HepG2 (cell line): ENCODE results near the gene HLA-DQA1. TPM values are rescaled to one million over a fixed set of nuclear protein-coding genes. Genes with fewer than 3 reads are reported as not detected.
"Not testable (repeated sequence)": the region's sequence is repeated elsewhere in the genome, so short reads cannot be mapped to it uniquely, and the experiment has no call there.

Experiments
- ATAC-seq: fragments of 200-7000 bp; cut with Tn5 transposase; 3 replicates; pipeline ENCODE4 v1.9.1; 2020; ENCODE audit warnings: mild to moderate bottlenecking, moderate library complexity
- BruUV-seq: library from RNA; stranded (reverse); fragments of 400-500 nt; replicated peaks from 2 replicates; lab custom pipeline; 2021; lab: Mats Ljungman, UMichigan
- CTCF ChIA-PET: fragments of 300-600 bp; formaldehyde crosslinking; extraction: SDS; loops from one replicate; lab custom pipeline; 2021; ENCODE audit warnings: low total read pairs, inconsistent platforms, low intra/inter-chr PET ratio; lab: Yijun Ruan, JAX
- POLR2A ChIA-PET: fragments of 350-600 bp; sonication (Branson Sonifier 250); formaldehyde crosslinking; loops from one replicate; lab custom pipeline; 2020; ENCODE audit warnings: antibody characterized with exemption, inconsistent platforms; lab: Yijun Ruan, JAX
- DNase-seq: peaks from one replicate; pipeline ENCODE4 v3.0.0-alpha.2; 2015; ENCODE audit warnings: low spot score
- FAIRE-seq: peaks from 3 replicates; lab custom pipeline; 2011; peaks lifted over from hg19 to GRCh38; lab: Jason Lieb, UNC
- H2AFZ ChIP-seq: one replicate; pipeline ENCODE4 v1.6.1; 2011; ENCODE audit warnings: low read length, inconsistent platforms
- H3K27ac ChIP-seq: fragments of 300-600 bp; 3 replicates; pipeline ENCODE4 v1.8.0; 2011; ENCODE audit warnings: mixed run types, mild to moderate bottlenecking, mixed read lengths, low read length, inconsistent platforms; ENCODE audit not compliant: insufficient read depth; ENCODE audit errors: extremely low read length
- H3K27me3 ChIP-seq, 2 experiments: fragments of 200-600 bp in 1 of 2; 2 replicates in 1 of 2; 3 replicates in 1 of 2; pipeline versions ENCODE4 v1.6.0 to v1.8.0; 2011; ENCODE audit warnings: low read length in 2 of 2, mild to moderate bottlenecking in 2 of 2, moderate library complexity in 2 of 2, inconsistent platforms in 1 of 2; ENCODE audit not compliant: insufficient read depth in 2 of 2, control insufficient read depth in 1 of 2
- H3K36me3 ChIP-seq, 2 experiments: fragments of 200-600 bp in 1 of 2; replicated peaks in 1 of 2; 2 replicates in 1 of 2; 3 replicates in 1 of 2; pipeline versions ENCODE4 v1.5.1 to v1.8.0; 2011; ENCODE audit warnings: low read length in 2 of 2, inconsistent platforms in 1 of 2; ENCODE audit not compliant: insufficient read depth in 2 of 2, control insufficient read depth in 1 of 2
- H3K4me1 ChIP-seq: 2 replicates; pipeline ENCODE4 v1.5.1; 2012; ENCODE audit warnings: low read length, inconsistent platforms; ENCODE audit not compliant: insufficient read depth
- H3K4me2 ChIP-seq: 2 replicates; pipeline ENCODE4 v1.6.0; 2011; ENCODE audit warnings: low read depth, low read length, inconsistent platforms
- H3K4me3 ChIP-seq, 3 experiments: fragments of 200-600 bp in 1 of 3; sonication (generic), shearing (Covaris generic) in 1 of 3; replicated peaks in 1 of 3; 2 replicates each; pipeline ENCODE4 v1.5.1; 2011 to 2016; ENCODE audit warnings: low read length in 3 of 3, inconsistent platforms in 2 of 3, low read depth in 2 of 3, mild to moderate bottlenecking in 2 of 3, control low read depth in 1 of 3, mixed read lengths in 1 of 3; ENCODE audit not compliant: insufficient read depth in 1 of 3
- H3K79me2 ChIP-seq: one replicate; pipeline ENCODE4 v1.6.1; 2011; ENCODE audit warnings: low read length, inconsistent platforms; ENCODE audit not compliant: insufficient read depth
- H3K9ac ChIP-seq: 2 replicates; pipeline ENCODE4 v1.6.0; 2011; ENCODE audit warnings: mild to moderate bottlenecking, low read depth, low read length, inconsistent platforms; ENCODE audit not compliant: insufficient read depth
- H3K9me3 ChIP-seq: 2 replicates; pipeline ENCODE4 v1.5.1; 2012; ENCODE audit warnings: mild to moderate bottlenecking, low read length
- H4K20me1 ChIP-seq: 2 replicates; pipeline ENCODE4 v1.6.0; 2011; ENCODE audit warnings: inconsistent platforms, mild to moderate bottlenecking, low read length, moderate library complexity; ENCODE audit not compliant: insufficient read depth
- DBP ChIP-seq: sonication (generic); formaldehyde crosslinking; IDR thresholded peaks from 2 replicates; pipeline ENCODE4 v1.4.0; 2020; ENCODE audit warnings: missing genetic modification reagents; ENCODE audit errors: not compliant biosample characterization
- HES4 ChIP-seq: sonication (generic); formaldehyde crosslinking; IDR thresholded peaks from 2 replicates; pipeline ENCODE4 v1.9.0; 2021; ENCODE audit warnings: mild to moderate bottlenecking, missing genetic modification reagents, borderline replicate concordance
- POGZ ChIP-seq: sonication (generic); formaldehyde crosslinking; IDR thresholded peaks from 2 replicates; pipeline ENCODE4 v1.4.0; 2020; ENCODE audit warnings: mild to moderate bottlenecking, missing genetic modification reagents
- ZBTB14 ChIP-seq: sonication (generic); formaldehyde crosslinking; IDR thresholded peaks from 2 replicates; pipeline ENCODE4 v1.4.0; 2020; ENCODE audit warnings: missing genetic modification reagents
- ZBTB25 ChIP-seq: IDR thresholded peaks from 2 replicates; pipeline ENCODE4 v1.6.1; 2018; ENCODE audit warnings: missing genetic modification reagents
- ZC3H4 ChIP-seq: sonication (generic); formaldehyde crosslinking; IDR thresholded peaks from 2 replicates; pipeline ENCODE4 v1.4.0; 2020; ENCODE audit warnings: missing genetic modification reagents, borderline replicate concordance
- ZFP36 ChIP-seq: fragments of 150-350 bp; IDR thresholded peaks from 2 replicates; pipeline ENCODE4 v1.6.1; 2018; ENCODE audit warnings: borderline replicate concordance, low read length, low read depth; ENCODE audit not compliant: partially characterized antibody
- ZNF256 ChIP-seq: sonication (generic); formaldehyde crosslinking; conservative IDR thresholded peaks from 2 replicates; pipeline ENCODE4 v1.4.0; 2020; ENCODE audit warnings: missing genetic modification reagents
- ZNF550 ChIP-seq: sonication (generic); formaldehyde crosslinking; IDR thresholded peaks from 2 replicates; pipeline ENCODE4 v1.4.0; 2020; ENCODE audit warnings: mild to moderate bottlenecking, missing genetic modification reagents, borderline replicate concordance
- ZNF619 ChIP-seq: sonication (generic); formaldehyde crosslinking; IDR thresholded peaks from 2 replicates; pipeline ENCODE4 v1.4.0; 2020; ENCODE audit warnings: mild to moderate bottlenecking, missing genetic modification reagents
- ZSCAN25 ChIP-seq: sonication (generic); formaldehyde crosslinking; IDR thresholded peaks from 2 replicates; pipeline ENCODE4 v1.8.0; 2022; ENCODE audit warnings: mild to moderate bottlenecking, missing genetic modification reagents
- ZSCAN29 ChIP-seq: sonication (generic); formaldehyde crosslinking; conservative IDR thresholded peaks from 2 replicates; pipeline ENCODE4 v1.4.0; 2020; ENCODE audit warnings: mild to moderate bottlenecking, missing genetic modification reagents
- WGBS: methylation state at CpG from one replicate; pipeline ENCODE4 v1.1.6; 2017; ENCODE audit warnings: low lambda C conversion rate; 5-methylcytosine and 5-hydroxymethylcytosine counted together
- in situ Hi-C: cut with HindIII; loops from 2 replicates; pipeline ENCODE4 v1.10.0; 2017; ENCODE audit warnings: low pct_unique_long_range_greater_than_20kb; ENCODE audit not compliant: extremely low pct_ligation_motif_present
- intact Hi-C: fragments of 100-400 bp; cut with micrococcal nuclease; formaldehyde crosslinking; loops from one replicate; pipeline ENCODE4 v1.10.0; 2022; ENCODE audit not compliant: unreplicated experiment
- polyA plus RNA-seq, 8 experiments: library from polyadenylated mRNA; depleted of rRNA in 3 of 8; stranded (reverse) in 7 of 8; unstranded in 1 of 8; fragments of >200 nt; fragmentation: Illumina TruSeq in 4 of 8; extraction: Trizol in 4 of 8; gene quantifications; 2 replicates each; pipeline versions ENCODE4 v1.2.1 to v1.2.3, GENCODE V29; 2011 to 2016; ENCODE audit warnings: low read depth in 4 of 8, missing spikeins in 1 of 8, mixed read lengths in 1 of 8; ENCODE audit not compliant: insufficient read depth in 1 of 8
- total RNA-seq, 5 experiments: library from RNA; depleted of rRNA; stranded (reverse); fragments of >200 nt; fragmentation: Illumina TruSeq; extraction: Trizol; gene quantifications; 2 replicates each; pipeline ENCODE4 v1.2.3, GENCODE V29; 2016; ENCODE audit warnings: low read depth in 1 of 5
- TF ChIP-seq, protein P1 (sequence below): sonication (generic); formaldehyde crosslinking; IDR thresholded peaks from 2 replicates; pipeline ENCODE4 v1.5.0; 2020; ENCODE audit warnings: missing genetic modification reagents

The HLA-DQA1 gene
- total and polyA plus RNA-seq, 2 of the 13 experiments (the other 11 are each of a cell fraction or from before 2014, with no cell fraction given), result not detected

GRCh38 chr6:32641785-32642719 is 4.8 kb downstream of the HLA-DQA1 start:
- H3K9me3 ChIP-seq, ATAC-seq, H3K79me2 ChIP-seq, H3K4me3 ChIP-seq, FAIRE-seq, H3K4me1 ChIP-seq, intact Hi-C loops, H3K9ac ChIP-seq, CTCF ChIA-PET, in situ Hi-C loops, H4K20me1 ChIP-seq, POLR2A ChIA-PET, H3K27ac ChIP-seq, H3K4me2 ChIP-seq, H2AFZ ChIP-seq, BruUV-seq, DNase-seq, H3K27me3 ChIP-seq, H3K36me3 ChIP-seq: not testable (repeated sequence)
- 0% methylated on average over 2 of the region's 2 CpGs for WGBS

GRCh38 chr6:32642720-32643106 is 5.5 kb downstream of the HLA-DQA1 start:
- no TSS peak for BruUV-seq
- intact Hi-C loops (no loop called here), in situ Hi-C loops (no loop called here)
- Histone ChIP-seq H3K27ac (no peak overlapping the region), H3K36me3 (no peaks in the 10 kb centered on the region), H3K9me3 (no peaks in the 10 kb centered on the region), H3K4me3 (no peak overlapping the region), H2AFZ (no peak overlapping the region), H3K9ac (no peak overlapping the region), H3K27me3 (peaks cover 0 to 9% of the 10 kb centered on the region in 2 experiments; a peak in 2 of 5 replicates), H3K79me2 (no peaks in the 10 kb centered on the region), H4K20me1 (no peaks in the 10 kb centered on the region), H3K4me2 (no peak overlapping the region), H3K4me1 (no peaks in the 10 kb centered on the region)
- no peak for FAIRE-seq
- DNase-seq, result no peak
- ChIA-PET POLR2A (no interaction called here), CTCF (no interaction called here)
- WGBS, result 8% methylated on average over 6 of the region's 6 CpGs
- no peak for ATAC-seq
- TF ChIP-seq ZSCAN29 (no peak), POGZ (CRISPR knock-in tag) (no peak), ZNF256 (CRISPR knock-in tag) (no peak), ZSCAN25 (CRISPR knock-in tag) (no peak), HES4 (CRISPR knock-in tag) (no peak), ZNF619 (CRISPR knock-in tag) (no peak), ZC3H4 (CRISPR knock-in tag) (no peak), ZNF550 (CRISPR knock-in tag) (no peak), ZFP36 (no peak), ZBTB14 (CRISPR knock-in tag) (no peak), ZBTB25 (no peak), DBP (CRISPR knock-in tag) (no peak)
- TF ChIP-seq, protein P1, sequence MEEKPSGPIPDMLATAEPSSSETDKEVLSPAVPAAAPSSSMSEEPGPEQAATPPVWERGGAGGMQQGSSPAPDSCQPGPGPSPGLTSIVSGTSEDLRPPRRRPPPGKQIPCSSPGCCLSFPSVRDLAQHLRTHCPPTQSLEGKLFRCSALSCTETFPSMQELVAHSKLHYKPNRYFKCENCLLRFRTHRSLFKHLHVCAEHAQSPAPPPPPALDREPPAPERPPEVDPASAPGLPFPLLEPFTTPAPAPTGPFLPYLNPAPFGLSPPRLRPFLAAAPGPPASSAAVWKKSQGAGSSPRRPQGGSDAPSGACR (CRISPR knock-in tag), result no peak
